Measurements from ENCODE around the gene ADCY2.
"Not testable (repeated sequence)": the region's sequence is repeated elsewhere in the genome, so short reads cannot be mapped to it uniquely, and the experiment has no call there.

Gene ADCY2

DNA sequence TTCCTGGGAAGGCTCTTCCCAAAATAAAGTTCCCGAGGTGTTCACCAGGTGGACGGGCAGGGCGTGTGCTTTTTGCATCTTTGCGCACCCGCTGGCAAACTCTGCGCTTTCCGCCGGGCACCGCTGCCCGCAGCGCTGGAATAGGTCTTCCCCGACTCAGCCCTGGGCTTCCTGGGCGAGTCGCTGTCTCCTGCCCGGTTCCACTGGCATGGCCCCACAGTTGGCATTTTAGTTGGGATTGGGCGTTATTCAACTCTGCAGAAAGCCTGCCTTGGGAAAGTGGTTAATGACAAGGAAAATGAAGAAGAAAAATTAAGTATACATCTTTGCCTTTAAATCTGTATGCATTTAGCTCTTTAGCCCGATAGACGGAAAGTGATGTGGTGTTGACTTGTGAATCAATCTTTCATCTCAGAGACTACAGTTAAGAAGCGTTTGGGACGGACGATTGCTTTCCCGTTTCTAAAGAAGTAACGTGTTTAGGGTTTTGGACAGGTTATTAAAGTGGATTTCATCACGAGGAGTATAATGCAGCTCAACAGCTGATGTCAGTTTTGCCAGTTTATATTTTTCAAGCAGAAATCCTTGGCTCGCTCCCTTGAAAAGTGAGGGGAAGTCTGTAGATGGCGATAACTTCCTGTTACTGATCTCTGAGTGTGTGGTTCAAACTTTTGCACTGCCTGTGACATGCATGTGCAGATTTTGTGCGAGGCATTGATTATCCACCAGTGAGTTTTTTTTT is 946 bp downstream of the ADCY2 start:
- DNase-seq: no peak

DNA sequence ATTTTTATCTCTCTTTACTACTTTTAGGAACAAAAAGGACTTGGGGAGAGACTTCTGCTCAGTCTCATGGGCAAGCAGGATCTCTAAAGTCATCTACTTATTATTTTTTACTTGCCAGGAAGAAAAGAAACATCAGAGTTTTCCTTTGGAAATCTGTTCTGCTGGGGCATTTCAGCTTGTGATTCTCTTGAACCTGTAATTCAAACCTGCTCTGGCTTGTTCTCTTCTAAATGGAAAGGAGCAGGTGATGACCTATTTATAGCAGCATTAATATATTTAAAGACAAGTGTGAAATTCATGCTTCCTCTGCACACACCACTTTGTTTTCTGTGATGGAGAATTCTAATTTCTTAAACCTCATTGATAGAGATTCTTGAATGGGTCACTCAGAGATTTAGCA is 2.0 kb downstream of the ADCY2 start:
- no peak for DNase-seq

DNA sequence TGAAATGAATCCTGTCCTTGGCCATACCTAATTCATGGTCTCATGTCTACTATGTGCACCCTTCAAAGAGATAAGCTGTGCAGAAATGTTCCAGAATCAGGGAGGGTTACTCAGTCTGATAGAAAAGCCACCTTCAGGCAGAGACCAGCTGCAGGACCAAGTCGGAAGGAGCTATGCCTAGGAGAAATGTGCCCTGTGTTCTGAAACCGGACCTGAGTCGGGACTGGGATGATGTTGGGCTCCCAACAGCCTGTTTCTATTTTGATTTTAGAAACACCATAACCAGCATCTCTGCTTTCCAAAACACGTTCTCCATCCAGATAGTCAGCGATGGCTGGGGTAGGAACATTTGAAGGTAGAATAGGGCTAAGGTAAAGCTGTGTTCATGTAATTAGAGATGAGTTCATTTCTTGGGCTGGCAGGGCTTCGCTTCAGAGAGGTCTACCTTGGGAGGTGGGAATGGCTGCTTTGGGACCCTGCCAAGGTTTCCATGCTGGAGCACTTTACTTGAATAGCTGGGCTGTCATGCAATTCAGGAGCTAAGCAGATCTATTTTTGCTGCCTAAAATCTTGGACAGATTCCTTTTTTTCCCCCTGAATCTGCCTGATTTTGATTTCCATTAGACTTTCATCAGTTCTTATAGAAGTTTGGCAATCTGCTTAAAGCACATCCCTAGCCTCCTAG is 2.8 kb downstream of the ADCY2 start:
- DNase-seq: no peak

DNA sequence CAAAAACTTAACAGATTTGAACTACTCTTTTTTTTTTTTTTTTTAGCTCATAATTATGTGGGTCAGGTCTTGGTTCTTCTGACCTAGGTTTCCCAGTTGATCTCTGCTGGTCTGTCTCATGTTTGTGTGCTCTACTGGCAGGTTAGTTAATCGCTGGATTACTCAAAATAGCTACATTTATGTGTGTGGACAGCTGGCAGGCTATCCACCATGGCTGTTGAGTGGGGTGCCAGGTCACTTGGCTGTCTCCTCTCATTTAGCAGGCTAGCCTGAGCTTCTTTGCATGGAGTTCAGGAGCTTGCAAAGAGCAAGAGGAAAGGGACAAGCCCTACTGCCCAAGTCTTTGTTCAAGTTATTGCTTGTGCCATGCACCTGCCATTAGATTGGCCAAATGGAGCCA is 9.3 kb downstream of the ADCY2 start:
- no peak for DNase-seq

DNA sequence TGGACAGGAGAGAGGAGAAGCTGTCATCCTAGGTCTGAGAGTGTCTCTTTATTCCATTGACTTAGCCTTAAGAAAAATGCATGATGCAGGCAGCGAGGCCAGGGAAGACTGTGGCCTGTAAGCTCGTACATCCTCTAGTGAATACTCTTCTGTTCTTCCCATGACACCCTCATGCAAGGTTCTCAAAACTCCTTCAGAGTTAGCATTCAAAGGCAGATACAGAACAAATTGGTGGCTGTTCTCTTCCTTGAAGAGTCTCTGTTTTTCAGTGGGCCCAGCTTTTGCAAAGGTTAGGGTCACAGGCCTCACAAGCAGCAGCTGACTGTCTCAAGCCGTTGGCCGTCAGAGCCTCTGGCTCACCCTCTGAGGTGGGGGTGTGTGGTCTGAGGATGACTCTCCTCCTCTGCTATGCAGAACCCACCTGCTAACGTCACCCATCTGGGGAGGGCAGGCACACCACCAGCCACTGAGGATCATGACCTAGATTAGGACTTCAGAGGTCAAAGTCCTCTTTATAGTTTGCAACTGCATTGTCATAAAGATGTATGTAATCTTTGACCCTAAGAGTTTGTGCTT is 15.1 kb downstream of the ADCY2 start:
- no peak for DNase-seq

DNA sequence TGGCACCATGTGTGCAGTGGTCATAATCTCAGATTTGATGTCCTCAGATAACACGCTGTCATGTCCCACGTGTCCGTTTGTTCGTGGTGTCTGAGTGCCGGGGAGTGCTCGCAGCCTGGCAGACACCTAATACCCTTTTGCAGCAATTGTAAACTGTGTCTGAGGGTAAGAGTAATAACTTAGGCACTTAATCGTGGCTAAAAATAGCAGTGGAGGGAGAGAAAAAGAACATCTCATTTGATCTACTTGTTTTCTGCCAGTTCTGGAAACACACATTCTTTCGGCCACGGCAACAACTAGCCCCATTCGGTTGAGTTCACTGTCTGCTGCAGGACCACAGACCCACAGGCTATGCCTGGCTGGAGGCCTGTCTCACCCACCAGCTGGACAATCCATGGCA is 16.5 kb downstream of the ADCY2 start:
- no peak for DNase-seq

DNA sequence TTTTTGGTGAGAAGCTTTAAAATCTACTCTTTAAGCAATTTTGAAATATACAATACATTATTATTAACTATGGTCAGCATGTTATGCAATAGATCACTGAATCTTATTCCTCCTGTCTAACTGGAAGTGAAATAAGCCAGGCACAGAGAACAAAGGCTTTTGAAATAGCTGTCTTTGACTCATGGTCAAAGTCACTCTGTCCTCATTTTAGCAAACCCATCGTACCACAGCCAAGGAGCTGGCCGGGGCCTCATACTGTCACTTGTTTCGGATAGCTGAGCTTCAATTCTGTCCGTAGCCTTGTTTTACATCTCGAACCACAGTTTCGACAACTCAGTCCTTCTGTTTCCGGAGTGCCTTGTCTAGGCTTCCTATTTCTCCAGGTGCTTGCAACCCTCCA is 19.2 kb downstream of the ADCY2 start:
- no peak for DNase-seq

DNA sequence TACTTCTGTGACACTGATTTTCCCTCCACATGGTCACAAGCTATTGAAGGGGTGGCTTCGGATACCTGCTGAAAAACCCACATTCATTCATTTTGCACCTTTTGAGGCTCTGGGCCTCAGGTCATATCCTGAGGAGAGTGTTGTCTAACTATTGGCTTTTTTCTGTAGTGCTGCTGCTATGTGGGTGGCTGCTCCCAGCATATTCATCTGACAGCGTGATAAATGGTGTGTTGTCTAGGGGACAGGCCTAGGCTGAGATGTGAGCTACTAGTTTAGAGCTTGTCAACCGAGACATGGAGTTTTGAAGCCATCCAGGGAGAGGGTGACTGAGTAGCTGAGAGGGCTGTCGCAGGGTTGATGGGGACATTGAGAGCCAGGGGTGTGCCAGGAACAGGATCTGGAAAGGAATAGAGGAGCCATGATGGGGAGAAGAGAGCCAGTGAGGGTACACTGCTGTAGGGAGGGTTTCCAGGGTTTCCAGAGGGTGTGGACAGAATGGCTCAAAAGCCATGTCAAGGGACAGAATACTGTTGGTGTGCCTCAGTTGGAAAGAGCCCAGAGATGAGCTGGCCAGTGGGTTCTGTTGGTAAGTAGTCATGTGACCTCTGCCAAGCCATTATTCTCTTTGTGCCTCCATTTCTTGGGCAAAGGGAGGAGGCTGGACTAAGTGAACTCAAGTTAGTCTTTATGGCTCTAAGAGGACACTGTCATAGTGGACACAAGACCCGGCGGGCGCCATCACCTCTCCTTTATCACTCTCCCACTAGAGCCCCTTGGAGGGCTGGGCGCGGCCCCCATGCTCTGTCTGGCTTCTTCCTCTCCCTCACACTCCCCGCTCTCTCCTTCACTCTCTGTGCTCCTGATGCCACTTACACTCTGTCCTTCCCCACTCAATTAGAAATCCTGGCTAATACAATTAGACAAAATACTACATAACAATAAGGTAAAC is 19.9 kb downstream of the ADCY2 start:
- no peak for DNase-seq

DNA sequence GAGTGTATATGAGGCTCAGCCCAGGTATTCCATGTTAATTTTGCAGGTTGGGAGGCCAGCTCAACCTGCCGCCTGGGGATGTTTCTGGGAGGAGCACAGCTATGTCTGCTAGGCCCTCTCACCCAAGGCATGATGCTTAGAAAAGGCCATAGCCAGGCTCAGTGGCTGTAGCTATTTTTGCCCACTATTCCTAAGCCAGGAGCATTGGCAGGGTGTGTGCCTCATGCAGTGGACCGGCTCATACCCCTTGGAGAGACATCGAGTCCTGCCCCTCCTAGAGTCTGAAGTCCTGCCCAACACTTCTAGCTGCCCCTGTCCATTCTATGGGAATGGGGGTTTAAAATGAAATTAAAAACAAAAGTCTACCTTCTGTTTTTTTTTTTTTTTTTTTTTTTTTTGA is 22.3 kb downstream of the ADCY2 start:
- DNase-seq: no peak

DNA sequence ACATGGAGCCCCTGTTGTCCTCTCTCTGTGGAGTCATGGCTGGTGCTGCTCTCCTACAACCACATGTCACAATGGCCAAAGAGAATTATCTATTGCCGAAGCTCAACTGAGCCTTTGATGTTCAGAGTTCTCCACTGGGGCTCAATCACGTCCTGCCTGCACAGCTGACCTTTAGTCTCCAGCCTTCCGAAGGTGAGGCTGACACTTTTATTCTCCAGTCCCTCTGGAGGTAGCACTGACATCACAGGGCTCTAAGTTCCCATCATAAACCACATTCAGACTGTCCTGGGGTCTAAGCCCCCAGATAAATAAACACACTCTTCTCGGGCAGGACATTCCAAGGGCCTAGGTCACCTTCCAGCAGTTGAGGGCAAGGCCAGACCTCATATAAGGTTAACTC is 23.4 kb downstream of the ADCY2 start:
- no peak for DNase-seq

DNA sequence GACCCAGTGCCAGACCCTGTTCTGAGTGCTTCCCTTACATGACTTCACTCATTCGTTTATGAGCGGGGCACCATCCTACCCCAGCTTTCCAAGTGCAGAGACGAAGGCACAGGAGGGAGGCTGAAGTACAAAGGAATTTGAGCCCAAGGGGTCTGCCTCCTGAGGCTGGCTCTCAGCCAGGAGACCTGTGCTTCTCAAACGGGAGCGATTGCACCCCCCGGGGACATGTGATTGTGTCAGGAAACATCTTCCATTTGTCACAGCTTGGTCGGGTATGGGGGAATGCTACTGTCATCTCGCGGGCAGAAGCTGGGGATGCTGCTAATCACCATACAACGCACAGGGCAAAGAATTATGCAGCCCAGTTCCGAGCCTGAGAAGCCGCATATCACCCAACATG is 23.9 kb downstream of the ADCY2 start:
- DNase-seq: no peak

DNA sequence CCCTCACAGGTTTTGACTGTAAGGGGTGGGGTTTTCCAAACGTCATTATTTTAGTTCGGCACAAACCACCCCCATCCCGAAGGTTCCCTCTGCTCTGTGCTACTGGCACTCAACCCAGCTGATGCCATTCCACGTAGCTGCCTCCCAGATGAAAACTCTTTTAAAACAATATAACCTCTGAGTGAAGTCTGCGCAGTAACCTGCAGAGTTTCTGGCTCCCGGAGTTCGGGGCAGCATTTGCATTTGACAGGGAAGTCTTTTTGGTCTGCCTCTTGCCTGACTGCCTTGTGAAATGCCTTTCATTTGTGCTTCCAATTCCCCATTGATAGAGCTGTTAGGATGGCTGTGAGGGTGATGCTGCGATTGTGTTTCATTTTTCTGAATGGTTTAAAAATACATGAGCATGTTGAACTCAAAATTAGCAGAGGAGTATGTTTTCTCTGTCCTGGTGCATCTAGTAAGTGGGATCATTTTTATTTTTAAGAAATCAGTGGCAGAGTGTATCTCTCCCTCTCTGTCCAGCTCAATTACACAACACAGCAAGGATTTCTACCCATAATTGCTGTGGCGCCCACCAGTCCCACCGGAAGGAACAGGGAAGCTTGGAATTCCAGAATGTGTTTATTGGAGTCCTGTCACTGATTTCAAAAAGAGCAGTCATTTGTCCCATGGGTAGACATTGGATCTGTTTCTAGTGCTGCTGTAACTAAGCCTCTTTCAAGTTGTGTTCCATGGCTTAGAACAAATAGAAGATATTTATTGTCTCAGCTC is 24.8 kb downstream of the ADCY2 start:
- no peak for DNase-seq

DNA sequence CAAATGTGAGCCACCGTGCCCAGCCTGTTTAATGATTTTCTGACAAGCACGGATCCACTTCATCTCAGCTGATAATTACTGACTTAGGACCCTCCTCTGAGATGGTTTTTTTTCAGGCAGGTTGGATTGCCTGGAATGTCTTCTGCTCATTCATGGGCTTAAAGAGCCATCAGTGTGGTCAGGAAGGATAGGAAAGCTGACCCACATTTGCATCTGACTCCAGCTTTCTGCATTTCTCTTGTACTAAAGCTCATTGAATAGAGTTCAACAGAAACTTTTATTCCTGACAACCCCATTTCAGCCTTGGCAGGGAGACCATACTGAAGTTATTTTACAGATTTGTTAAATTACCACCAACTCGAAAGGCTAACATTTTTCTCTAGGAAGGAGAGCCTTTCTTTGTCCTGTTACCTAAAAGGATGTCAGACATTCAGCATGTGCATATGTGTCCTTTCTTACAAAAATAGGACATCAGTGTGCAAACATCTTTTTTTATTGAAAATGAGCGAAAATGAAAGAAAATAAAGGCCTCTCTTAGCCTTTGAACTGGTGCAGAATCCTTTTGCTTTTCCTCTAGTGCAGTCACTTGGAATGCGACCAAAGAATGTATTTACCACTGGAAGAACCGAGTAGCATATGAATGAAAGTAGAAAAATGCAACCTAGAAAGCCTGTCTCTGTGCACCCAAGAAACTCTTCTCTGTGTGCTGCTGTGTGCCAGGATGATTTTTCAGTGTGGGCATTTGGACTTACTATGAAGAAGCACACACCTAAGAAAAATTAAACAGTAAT is 26.6 kb downstream of the ADCY2 start:
- DNase-seq: no peak

DNA sequence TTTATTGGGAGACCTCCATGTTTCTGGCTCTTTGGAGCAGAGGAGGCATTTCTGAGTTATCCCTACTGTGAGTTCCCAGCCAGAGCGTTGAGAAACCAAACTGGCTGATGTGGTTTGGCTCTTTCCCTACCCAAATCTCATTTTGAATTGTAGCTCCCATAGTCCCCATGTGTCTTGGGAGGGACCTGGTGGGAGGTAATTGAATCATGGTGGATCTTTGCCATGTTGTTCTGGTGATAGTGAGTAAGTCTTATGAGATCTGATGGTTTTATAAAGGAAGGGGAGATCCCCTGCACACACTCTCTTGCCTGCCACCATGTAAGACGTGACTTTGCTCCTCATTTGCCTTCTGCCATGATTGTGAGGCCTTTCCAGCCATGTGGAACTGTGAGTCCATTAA is 27.3 kb downstream of the ADCY2 start:
- DNase-seq: not testable (repeated sequence)

DNA sequence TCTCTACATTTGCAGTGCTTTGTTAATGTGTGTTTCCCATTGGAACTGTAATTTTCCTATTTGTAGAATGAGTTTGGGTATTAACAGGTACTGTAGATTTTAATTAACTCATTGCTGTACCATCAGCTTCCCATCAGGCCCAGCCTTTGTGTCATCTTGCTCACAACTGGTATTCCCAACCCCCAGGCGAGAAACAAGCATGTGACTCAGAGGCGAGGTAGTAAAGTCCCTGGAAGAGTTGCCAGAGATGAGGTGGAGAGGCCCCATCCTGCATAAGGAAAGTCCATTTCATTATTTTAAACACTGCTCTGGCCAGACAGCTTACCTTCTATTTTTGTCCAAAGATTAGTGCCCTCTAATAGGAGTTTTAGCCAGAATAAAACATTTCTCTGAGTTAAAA is 29.9 kb downstream of the ADCY2 start:
- no peak for DNase-seq

DNA sequence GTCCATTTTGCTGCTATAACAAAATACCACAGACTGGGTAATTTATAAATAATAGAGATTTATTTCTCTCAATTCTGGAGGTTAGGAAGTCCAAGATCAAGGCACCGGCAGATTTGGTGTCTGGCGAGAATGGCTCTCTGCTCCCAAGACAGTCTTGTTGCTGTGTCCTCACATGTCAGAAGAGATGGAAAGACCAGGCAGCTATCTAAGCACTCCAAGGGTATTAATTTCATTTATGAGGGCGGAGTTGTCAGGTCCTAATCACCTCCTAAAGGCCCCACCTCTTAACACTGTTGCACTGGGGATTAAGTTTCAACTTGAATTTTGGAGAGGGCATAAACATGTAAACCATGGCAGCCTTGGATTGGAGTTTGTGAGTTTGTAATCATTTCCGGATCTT is 30.3 kb downstream of the ADCY2 start:
- DNase-seq: no peak

DNA sequence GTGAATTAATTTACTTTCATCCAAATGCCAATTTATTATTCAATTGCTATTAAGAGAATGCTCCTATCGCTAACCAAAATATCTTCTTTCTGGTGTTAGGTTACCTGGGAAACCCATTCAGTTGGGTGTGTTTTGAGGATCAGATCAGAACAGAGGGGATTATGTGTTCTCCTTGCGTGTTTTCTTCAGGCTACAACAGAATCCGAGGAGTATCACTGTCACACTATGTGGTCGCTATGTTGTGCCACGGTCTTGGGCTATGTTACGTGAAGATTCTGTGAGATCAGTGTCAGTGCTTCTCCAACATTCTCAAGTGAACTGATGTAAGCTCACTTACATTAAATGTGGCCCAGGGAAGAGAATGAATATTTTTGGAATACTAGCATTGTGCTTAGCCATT is 39.0 kb downstream of the ADCY2 start:
- DNase-seq: no peak

DNA sequence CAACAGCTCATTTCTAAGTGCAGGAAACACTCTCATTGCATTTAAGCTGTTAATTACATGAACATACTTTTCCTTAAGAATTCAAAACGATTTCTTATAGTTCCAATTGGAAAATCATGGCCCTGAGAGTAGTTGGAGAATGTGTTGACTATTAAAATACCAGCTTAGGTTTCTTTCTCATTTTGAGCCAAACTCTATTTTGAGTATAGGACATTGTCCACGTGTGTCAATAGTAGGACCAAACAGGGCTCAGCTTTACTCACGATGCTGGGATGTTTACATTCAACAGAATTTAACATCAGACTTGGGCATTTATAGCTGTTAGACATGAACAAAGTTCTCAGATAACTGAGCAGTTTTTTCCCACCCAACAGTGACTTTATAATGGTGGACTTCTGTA is 39.6 kb downstream of the ADCY2 start:
- no peak for DNase-seq

DNA sequence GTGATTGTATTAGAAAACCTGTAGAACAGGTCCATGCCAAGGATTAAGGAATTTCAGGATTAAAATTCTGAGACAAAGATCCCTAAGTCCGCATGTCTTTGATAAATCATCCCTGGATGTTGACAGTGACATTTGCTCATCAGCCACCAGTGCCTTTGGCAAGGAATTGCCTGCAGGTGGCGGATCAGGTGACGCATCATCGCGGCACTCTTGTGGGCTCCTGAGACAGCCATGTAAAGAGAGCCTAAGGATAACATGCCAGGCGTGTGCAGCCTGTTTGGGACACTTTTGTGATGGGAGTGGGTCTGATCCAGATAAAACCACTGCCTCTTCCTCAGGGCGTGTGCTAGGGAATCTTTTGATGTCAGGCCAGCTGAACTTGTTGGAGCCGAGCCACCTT is 40.6 kb downstream of the ADCY2 start:
- DNase-seq: no peak

DNA sequence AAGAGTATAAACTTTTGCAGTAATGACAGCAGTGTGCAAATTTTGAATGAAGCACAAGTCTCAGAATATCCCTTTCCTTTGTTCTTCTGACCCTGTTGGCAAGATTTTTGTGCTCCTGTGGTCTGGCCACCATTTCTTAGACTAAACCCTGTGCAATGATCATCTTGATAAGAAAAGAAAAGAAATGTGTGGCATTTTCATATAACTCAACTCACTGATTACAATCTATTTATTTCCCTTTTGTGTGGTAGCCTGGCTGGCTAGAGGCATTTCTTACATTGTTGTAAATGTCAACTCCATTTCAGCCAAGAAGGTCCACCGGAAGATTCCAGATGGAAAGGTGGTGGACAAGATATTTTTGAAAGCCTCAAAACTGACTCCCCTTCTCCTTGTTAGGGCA is 41.9 kb downstream of the ADCY2 start:
- no peak for DNase-seq

DNA sequence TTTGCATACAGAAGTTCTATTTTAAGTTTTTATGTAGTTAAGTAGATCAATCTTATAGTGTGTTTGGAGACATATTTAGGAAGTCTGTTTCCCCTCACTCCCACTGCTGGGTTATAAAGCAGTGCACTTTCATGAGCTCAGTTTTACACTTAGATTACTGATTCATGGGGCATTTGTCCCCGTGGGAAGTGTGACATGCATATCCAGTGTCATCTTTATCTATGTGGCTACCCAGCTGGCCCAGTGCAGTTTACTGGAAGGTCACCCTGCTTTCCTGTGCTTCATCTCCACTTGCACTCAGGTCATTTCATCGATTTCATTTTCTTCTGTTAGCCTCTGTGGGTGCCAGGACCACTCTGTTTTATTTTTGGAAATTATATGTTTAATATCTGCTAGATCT is 49.1 kb downstream of the ADCY2 start:
- DNase-seq: no peak

DNA sequence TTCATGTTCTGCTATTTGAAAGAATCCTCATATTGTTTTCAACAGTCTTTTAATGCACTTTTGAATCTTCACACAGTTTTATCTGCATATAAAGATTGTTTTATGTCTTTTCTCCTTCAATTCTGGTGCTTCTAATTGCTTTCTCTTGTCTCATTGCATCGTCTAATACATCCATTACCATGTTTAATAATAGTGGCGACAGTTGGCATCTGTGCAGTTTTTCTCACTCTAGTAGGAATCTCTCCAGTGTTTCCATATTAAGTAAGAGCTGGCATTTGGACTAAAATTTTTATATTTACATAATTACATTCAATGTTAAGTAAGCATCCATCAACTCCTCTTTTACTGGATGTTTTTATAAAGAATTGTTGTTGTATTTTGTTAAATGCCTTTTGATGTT is 49.9 kb downstream of the ADCY2 start:
- no peak for DNase-seq
